ENCODE measurements around the gene SERPINB6. TPM values are rescaled to one million over a fixed set of nuclear protein-coding genes. Genes with fewer than 3 reads are reported as not detected.

SERPINB6 gene
- total and polyA plus RNA-seq, 9 of the 15 experiments (the other 6 are each of a cell fraction or from before 2014, with no cell fraction given), result 86.6 to 211 (median 143) TPM

GRCh38 chr6:2919886-2920285 lies 51.5 kb downstream of the SERPINB6 start:
- no peaks in the 10 kb centered on the region for H3K79me2 ChIP-seq (ENCODE audit: control insufficient read depth, insufficient read depth, low read length)
- intact Hi-C loops (cut with micrococcal nuclease), result loop anchor here (2.0 kb wide), 1 partner anchor 73 kb away; no protein-coding TSS in a partner anchor
- H3K27me3 ChIP-seq (ENCODE audit: control insufficient read depth in 2 of 2, insufficient read depth in 2 of 2, low read length in 2 of 2), result no peaks in the 10 kb centered on the region
- 34% methylated on average over 6 of the region's 6 CpGs for WGBS (ENCODE audit: insufficient coverage, low coverage, missing lambda C conversion rate)
- no peak for FAIRE-seq
- no peak overlapping the region for H2AFZ ChIP-seq (ENCODE audit: low read depth, low read length)
- H3K9me3 ChIP-seq (replicated peaks; ENCODE audit: control insufficient read depth, insufficient read depth, low read depth, low read length), result no peaks in the 10 kb centered on the region
- in situ Hi-C loops (cut with MboI), result no loop called here
- H3K4me3 ChIP-seq, result no peak overlapping the region
- H3K27ac ChIP-seq (ENCODE audit: extremely low read depth, low read depth, low read length), result no peak overlapping the region
- no peaks in the 10 kb centered on the region for H3K9me1 ChIP-seq (ENCODE audit: control insufficient read depth, insufficient read depth, low read length)
- no peak for DNase-seq (ENCODE audit: extremely low read depth in 1 of 4, low spot score in 3 of 4)
- BruUV-seq (replicated peaks), result no TSS peak
- H3K4me2 ChIP-seq (ENCODE audit: insufficient read depth, low read length), result no peak overlapping the region
- peaks cover 13 to 14% of the 10 kb centered on the region in 2 experiments; a peak in 3 of 5 replicates for H3K4me1 ChIP-seq (replicated peaks in 1 of 2; ENCODE audit: control insufficient read depth in 2 of 2, insufficient read depth in 2 of 2, low read length in 2 of 2)
- ATAC-seq, result no peak
- no peaks in the 10 kb centered on the region for H4K20me1 ChIP-seq (replicated peaks; ENCODE audit: control insufficient read depth, insufficient read depth, low read length)
- ChIA-PET CTCF (ENCODE audit: low intra/inter-chr PET ratio) (interaction anchor here (0.6 kb wide), 2 partner anchors 68 to 82 kb away, joined by 3 read pairs; no protein-coding TSS in a partner anchor), POLR2A (interaction anchor here (0.7 to 1.3 kb wide), 3 partner anchors 13 to 62 kb away, joined by 3 to 6 read pairs (median 3); partner anchors contain the start of gene SERPINB9)
- H3K36me3 ChIP-seq (ENCODE audit: control insufficient read depth, insufficient read depth, low read length), result no peaks in the 10 kb centered on the region
- peak overlapping the region in 1 of 2 experiments; percentile 85; a peak in 1 of 4 replicates for H3K9ac ChIP-seq (ENCODE audit: insufficient read depth in 1 of 2, low read depth in 2 of 2, low read length in 2 of 2)
- TF ChIP-seq E2F5 (CRISPR knock-in tag; IDR thresholded peaks at IDR 0.05) (no peak), ZNF589 (CRISPR knock-in tag; IDR thresholded peaks at IDR 0.05; ENCODE audit: low read depth) (no peak), TARDBP (IDR thresholded peaks at IDR 0.05) (no peak), MYC (IDR thresholded peaks at IDR 0.05; ENCODE audit: low read depth, low read length) (no peak), MYC (CRISPR knock-in tag; IDR thresholded peaks at IDR 0.05; ENCODE audit: borderline replicate concordance, low read depth) (no peak), SAP30 (IDR thresholded peaks at IDR 0.05; ENCODE audit: borderline replicate concordance, insufficient read depth, low read depth, low read length, poor library complexity, severe bottlenecking) (no peak), ZBTB40 (IDR thresholded peaks at IDR 0.05) (no peak), ZBTB40 (CRISPR knock-in tag; IDR thresholded peaks at IDR 0.05) (0 out of 2 replicates have a peak, but pooled peaks have one; percentile 18)

Data from K562 (cell line).